OCI-LY1 (cell line): ENCODE data around the gene EEPD1.

Source experiments
- H2AFZ ChIP-seq: fragments of 200-600 bp; sonication (generic), shearing (Covaris generic); 2 replicates; pipeline ENCODE4 v1.6.0; 2014; ENCODE audit warnings: antibody characterized with exemption, mild to moderate bottlenecking, low read length
- H3F3A ChIP-seq: fragments of 200-600 bp; sonication (generic), shearing (Covaris generic); 2 replicates; pipeline ENCODE4 v1.6.0; 2014; ENCODE audit warnings: mild to moderate bottlenecking, antibody characterized with exemption, low read length, moderate library complexity; ENCODE audit not compliant: insufficient read depth
- H3K27ac ChIP-seq: fragments of 200-600 bp; sonication (generic); 2 replicates; pipeline ENCODE4 v1.5.1; 2014; ENCODE audit warnings: low read length, mixed run types, mild to moderate bottlenecking, low read depth; ENCODE audit not compliant: poor library complexity, severe bottlenecking
- H3K27me3 ChIP-seq: fragments of 200-600 bp; sonication (generic); 2 replicates; pipeline ENCODE4 v1.6.0; 2014; ENCODE audit warnings: antibody characterized with exemption, mild to moderate bottlenecking, low read length, moderate library complexity; ENCODE audit not compliant: insufficient read depth
- H3K36me3 ChIP-seq: fragments of 200-600 bp; sonication (generic); 2 replicates; pipeline ENCODE4 v1.6.1; 2014; ENCODE audit warnings: mild to moderate bottlenecking, antibody characterized with exemption, low read length, moderate library complexity, mixed read lengths; ENCODE audit not compliant: insufficient read depth
- H3K4me1 ChIP-seq: fragments of 200-600 bp; sonication (generic); 2 replicates; pipeline ENCODE4 v1.5.1; 2014; ENCODE audit warnings: mild to moderate bottlenecking, low read length, moderate library complexity; ENCODE audit not compliant: insufficient read depth, severe bottlenecking
- H3K4me2 ChIP-seq: fragments of 200-600 bp; sonication (generic), shearing (Covaris generic); 2 replicates; pipeline ENCODE4 v1.6.1; 2014; ENCODE audit warnings: low read length
- H3K4me3 ChIP-seq: fragments of 200-600 bp; sonication (generic); 2 replicates; pipeline ENCODE4 v1.5.1; 2014; ENCODE audit warnings: low read length, low read depth, mild to moderate bottlenecking, mixed read lengths; ENCODE audit not compliant: poor library complexity, severe bottlenecking
- H3K79me2 ChIP-seq: fragments of 200-600 bp; shearing (Covaris generic); 2 replicates; pipeline ENCODE4 v1.6.1; 2016; ENCODE audit warnings: mixed run types, low read length, mixed read lengths; ENCODE audit not compliant: insufficient read depth
- H3K9ac ChIP-seq: fragments of 200-600 bp; sonication (generic), shearing (Covaris generic); 2 replicates; pipeline ENCODE4 v1.6.1; 2014; ENCODE audit warnings: mild to moderate bottlenecking, low read length, mixed read lengths
- H3K9me2 ChIP-seq: fragments of 200-600 bp; sonication (generic), shearing (Covaris generic); 2 replicates; pipeline ENCODE4 v1.6.1; 2014; ENCODE audit warnings: low read depth, mild to moderate bottlenecking, low read length, mixed read lengths
- H3K9me3 ChIP-seq: fragments of 200-600 bp; shearing (Covaris generic); 2 replicates; pipeline ENCODE4 v1.6.1; 2014; ENCODE audit warnings: low read length, mixed read lengths
- H4K20me1 ChIP-seq: fragments of 200-600 bp; sonication (generic), shearing (Covaris generic); 2 replicates; pipeline ENCODE4 v1.6.0; 2016; ENCODE audit warnings: mild to moderate bottlenecking, low read length; ENCODE audit not compliant: insufficient read depth
- EZH2 ChIP-seq: fragments of 200-600 bp; sonication (generic), shearing (Covaris generic); IDR thresholded peaks from 2 replicates; pipeline ENCODE4 v1.8.0; 2017; ENCODE audit warnings: borderline replicate concordance, mixed run types, mild to moderate bottlenecking, antibody characterized with exemption, low read length, moderate library complexity, mixed read lengths
- TF ChIP-seq, protein P1 (sequence below): fragments of 200-600 bp; sonication (generic), shearing (Covaris generic); IDR thresholded peaks from 2 replicates; pipeline ENCODE4 v1.5.1; 2017; ENCODE audit warnings: mild to moderate bottlenecking, antibody characterized with exemption, low read length, moderate library complexity, mixed read lengths

Gene EEPD1

DNA sequence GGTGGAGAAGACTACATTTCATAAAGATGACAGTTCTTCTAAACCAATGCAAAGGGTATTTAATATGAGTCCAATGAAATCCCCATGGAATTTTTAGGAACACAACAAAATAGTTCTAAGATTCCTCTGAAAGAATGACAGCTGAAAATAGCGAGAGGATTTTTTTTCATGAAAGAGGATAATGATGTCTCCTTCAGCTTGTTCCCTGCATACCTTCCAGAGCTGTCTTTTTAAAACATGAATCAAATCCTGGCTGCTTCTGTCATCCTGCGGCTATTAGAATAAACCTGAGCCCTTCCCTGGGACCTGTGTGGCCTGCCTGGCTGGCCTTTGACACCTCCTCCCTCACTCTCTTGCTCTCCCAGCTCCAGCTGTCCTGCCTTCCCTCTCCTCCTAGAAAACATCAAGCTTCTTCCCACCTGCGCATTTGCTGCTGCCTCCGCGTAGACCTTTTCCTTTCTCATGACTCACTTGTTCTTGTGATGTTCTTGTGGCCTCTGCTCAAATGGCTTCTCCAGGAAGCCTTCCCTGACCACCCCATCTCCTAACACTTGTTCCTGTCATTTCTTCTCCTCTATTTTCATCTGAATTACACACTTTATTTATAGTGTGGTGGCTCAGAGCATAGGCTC, 57.4 kb downstream of the EEPD1 start:
- Histone ChIP-seq H3K4me3 (no peak overlapping the region), H3K9me2 (no peaks in the 10 kb centered on the region), H3K36me3 (no peaks in the 10 kb centered on the region), H3F3A (no peaks in the 10 kb centered on the region), H2AFZ (no peak overlapping the region), H3K79me2 (no peaks in the 10 kb centered on the region), H3K27ac (no peak overlapping the region), H3K27me3 (no peaks in the 10 kb centered on the region), H3K9me3 (no peaks in the 10 kb centered on the region), H3K9ac (no peak overlapping the region), H4K20me1 (no peaks in the 10 kb centered on the region), H3K4me2 (no peak overlapping the region), H3K4me1 (peaks cover 22% of the 10 kb centered on the region)
- no peak for TF ChIP-seq EZH2
- TF ChIP-seq, protein P1, sequence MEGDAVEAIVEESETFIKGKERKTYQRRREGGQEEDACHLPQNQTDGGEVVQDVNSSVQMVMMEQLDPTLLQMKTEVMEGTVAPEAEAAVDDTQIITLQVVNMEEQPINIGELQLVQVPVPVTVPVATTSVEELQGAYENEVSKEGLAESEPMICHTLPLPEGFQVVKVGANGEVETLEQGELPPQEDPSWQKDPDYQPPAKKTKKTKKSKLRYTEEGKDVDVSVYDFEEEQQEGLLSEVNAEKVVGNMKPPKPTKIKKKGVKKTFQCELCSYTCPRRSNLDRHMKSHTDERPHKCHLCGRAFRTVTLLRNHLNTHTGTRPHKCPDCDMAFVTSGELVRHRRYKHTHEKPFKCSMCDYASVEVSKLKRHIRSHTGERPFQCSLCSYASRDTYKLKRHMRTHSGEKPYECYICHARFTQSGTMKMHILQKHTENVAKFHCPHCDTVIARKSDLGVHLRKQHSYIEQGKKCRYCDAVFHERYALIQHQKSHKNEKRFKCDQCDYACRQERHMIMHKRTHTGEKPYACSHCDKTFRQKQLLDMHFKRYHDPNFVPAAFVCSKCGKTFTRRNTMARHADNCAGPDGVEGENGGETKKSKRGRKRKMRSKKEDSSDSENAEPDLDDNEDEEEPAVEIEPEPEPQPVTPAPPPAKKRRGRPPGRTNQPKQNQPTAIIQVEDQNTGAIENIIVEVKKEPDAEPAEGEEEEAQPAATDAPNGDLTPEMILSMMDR = no peak

DNA sequence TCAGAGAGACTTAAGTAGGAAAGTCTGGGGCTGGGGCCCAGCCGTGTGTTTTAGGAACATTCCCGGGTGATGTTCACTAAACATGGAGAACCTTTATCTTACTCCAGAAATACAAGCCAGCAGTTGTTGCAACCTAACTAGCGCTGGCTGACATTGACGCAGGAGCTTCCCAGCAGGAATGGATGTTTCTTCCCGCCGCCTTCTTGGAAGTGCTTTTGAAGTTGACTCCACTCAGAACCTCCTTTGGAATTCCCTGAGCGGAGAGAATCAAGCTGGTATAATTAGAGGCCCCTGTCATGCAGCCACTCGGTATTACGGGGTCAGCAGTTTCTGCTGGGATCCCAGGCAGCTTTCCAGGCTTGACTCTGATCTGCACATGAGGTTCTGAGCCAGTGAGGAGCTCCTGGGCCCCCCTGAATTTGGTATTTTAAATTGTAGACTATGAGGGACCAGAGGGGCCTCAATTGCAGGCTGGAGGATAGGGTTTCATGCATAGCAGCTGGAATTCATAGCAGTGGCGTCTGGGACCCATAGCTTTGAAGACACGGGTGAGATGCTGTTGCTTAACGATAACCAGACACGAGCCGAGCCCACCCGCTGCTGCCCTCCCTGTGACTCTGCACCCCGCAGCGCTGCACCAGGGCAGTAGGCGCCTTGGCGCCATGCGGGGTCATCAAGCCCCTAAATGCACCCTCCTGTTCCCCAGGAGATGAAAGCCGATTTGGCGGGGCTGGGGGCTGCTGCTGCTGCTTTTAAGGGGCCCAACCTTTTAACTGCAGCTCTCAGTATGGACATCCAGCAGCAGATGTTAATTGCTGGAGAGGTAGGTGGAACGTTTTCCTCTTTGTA, 61.8 kb downstream of the EEPD1 start:
- Histone ChIP-seq H3K4me1 (peaks cover under 1% of the 10 kb centered on the region), H3K27me3 (no peaks in the 10 kb centered on the region), H4K20me1 (no peaks in the 10 kb centered on the region), H3K9me3 (no peaks in the 10 kb centered on the region), H3K27ac (no peak overlapping the region), H2AFZ (no peak overlapping the region), H3K36me3 (no peaks in the 10 kb centered on the region), H3F3A (no peaks in the 10 kb centered on the region), H3K4me2 (no peak overlapping the region), H3K79me2 (no peaks in the 10 kb centered on the region), H3K4me3 (no peak overlapping the region), H3K9me2 (no peaks in the 10 kb centered on the region), H3K9ac (no peak overlapping the region)
- no peak for TF ChIP-seq EZH2
- TF ChIP-seq, protein P1 = no peak

DNA sequence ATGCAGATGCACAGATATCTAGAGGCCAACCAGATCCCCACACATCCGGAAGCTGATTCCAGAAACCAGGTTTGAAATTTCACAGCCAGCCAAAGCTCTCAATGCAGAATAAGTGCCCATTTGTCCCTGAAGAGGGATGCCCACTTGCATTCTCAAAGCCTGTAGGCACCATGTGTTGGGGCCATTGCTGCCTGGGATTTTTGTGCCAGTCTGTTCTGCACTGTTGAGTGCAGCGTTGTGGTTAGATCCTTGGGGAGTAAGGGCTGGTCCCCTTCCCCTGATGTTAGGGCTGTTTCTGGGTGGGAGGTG, 62.4 kb downstream of the EEPD1 start:
- Histone ChIP-seq H3K36me3 (no peaks in the 10 kb centered on the region), H3K9me2 (no peaks in the 10 kb centered on the region), H3K9me3 (no peaks in the 10 kb centered on the region), H3K4me1 (no peaks in the 10 kb centered on the region), H3K4me3 (no peak overlapping the region), H2AFZ (no peak overlapping the region), H3F3A (no peaks in the 10 kb centered on the region), H3K79me2 (no peaks in the 10 kb centered on the region), H3K4me2 (no peak overlapping the region), H4K20me1 (no peaks in the 10 kb centered on the region), H3K27ac (no peak overlapping the region), H3K9ac (no peak overlapping the region), H3K27me3 (no peaks in the 10 kb centered on the region)
- TF ChIP-seq EZH2 = no peak
- TF ChIP-seq, protein P1 = no peak
